ENCODE results near the gene SNX13.

DNA sequence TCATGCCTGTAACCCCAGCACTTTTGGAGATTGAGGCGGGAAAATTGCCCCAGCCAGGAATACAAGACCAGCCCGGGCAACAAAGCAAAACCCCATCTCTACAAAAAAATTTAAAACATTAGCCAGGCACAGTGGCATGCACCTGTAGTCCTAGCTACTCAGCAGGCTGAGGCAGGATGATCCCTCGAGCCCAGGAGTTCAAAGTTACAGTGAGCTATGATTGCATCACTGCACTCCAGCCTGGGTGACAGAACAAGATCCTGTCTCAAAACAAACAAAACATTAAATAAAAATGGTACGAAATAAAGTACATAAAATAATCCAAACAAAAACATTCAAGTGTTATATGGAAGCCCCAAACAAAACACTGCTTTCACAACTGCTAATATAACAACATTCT lies 125.0 kb downstream of the SNX13 start:
- TF ChIP-seq, protein P1, sequence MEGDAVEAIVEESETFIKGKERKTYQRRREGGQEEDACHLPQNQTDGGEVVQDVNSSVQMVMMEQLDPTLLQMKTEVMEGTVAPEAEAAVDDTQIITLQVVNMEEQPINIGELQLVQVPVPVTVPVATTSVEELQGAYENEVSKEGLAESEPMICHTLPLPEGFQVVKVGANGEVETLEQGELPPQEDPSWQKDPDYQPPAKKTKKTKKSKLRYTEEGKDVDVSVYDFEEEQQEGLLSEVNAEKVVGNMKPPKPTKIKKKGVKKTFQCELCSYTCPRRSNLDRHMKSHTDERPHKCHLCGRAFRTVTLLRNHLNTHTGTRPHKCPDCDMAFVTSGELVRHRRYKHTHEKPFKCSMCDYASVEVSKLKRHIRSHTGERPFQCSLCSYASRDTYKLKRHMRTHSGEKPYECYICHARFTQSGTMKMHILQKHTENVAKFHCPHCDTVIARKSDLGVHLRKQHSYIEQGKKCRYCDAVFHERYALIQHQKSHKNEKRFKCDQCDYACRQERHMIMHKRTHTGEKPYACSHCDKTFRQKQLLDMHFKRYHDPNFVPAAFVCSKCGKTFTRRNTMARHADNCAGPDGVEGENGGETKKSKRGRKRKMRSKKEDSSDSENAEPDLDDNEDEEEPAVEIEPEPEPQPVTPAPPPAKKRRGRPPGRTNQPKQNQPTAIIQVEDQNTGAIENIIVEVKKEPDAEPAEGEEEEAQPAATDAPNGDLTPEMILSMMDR (IDR thresholded peaks at IDR 0.05) = no peak
- no peak for TF ChIP-seq POLR2A (IDR thresholded peaks at IDR 0.05)
